Loucy (cell line): ENCODE measurements around the gene ETFA.
"Not testable (repeated sequence)": the region's sequence is repeated elsewhere in the genome, so short reads cannot be mapped to it uniquely, and the experiment has no call there.

Source experiments
- H2AFZ ChIP-seq: fragments of 200-600 bp; sonication (generic); 2 replicates; pipeline ENCODE4 v1.6.0; 2016; ENCODE audit warnings: antibody characterized with exemption, mild to moderate bottlenecking, low read length, moderate library complexity
- H3F3A ChIP-seq: fragments of 200-600 bp; 2 replicates; pipeline ENCODE4 v1.6.0; 2016; ENCODE audit warnings: antibody characterized with exemption, low read depth, mild to moderate bottlenecking
- H3K27me3 ChIP-seq: fragments of 200-600 bp; sonication (generic); 2 replicates; pipeline ENCODE4 v1.6.1; 2014; ENCODE audit warnings: low read length, mild to moderate bottlenecking; ENCODE audit not compliant: insufficient read depth, poor library complexity, severe bottlenecking
- H3K36me3 ChIP-seq: fragments of 200-600 bp; sonication (generic); 2 replicates; pipeline ENCODE4 v1.6.1; 2016; ENCODE audit warnings: low read length; ENCODE audit not compliant: insufficient read depth
- H3K4me1 ChIP-seq: fragments of 200-600 bp; sonication (generic); 2 replicates; pipeline ENCODE4 v1.5.1; 2014; ENCODE audit warnings: low read length, mild to moderate bottlenecking; ENCODE audit not compliant: insufficient read depth, poor library complexity, severe bottlenecking
- H3K4me2 ChIP-seq: fragments of 200-600 bp; sonication (generic); 2 replicates; pipeline ENCODE4 v1.6.0; 2014; ENCODE audit warnings: antibody characterized with exemption, low read length, low read depth, mild to moderate bottlenecking; ENCODE audit not compliant: poor library complexity, severe bottlenecking
- H3K4me3 ChIP-seq: fragments of 200-600 bp; sonication (generic); 2 replicates; pipeline ENCODE4 v1.5.1; 2014; ENCODE audit warnings: low read length, mild to moderate bottlenecking, mixed read lengths; ENCODE audit not compliant: poor library complexity, severe bottlenecking
- H3K79me2 ChIP-seq: fragments of 200-600 bp; sonication (generic); 2 replicates; pipeline ENCODE4 v1.6.1; 2014; ENCODE audit warnings: low read length; ENCODE audit not compliant: insufficient read depth
- H3K9ac ChIP-seq: fragments of 200-600 bp; sonication (generic); 2 replicates; pipeline ENCODE4 v1.6.0; 2014; ENCODE audit warnings: mild to moderate bottlenecking, low read depth, low read length, moderate library complexity; ENCODE audit not compliant: poor library complexity, severe bottlenecking
- H3K9me2 ChIP-seq: fragments of 200-600 bp; sonication (generic); replicated peaks from 2 replicates; pipeline ENCODE4 v1.6.1; 2016; ENCODE audit warnings: low read depth, low read length, mixed read lengths
- H3K9me3 ChIP-seq: fragments of 200-600 bp; sonication (generic); 2 replicates; pipeline ENCODE4 v1.6.1; 2014; ENCODE audit warnings: mild to moderate bottlenecking, antibody characterized with exemption, low read length, low read depth; ENCODE audit not compliant: insufficient read depth
- H4K20me1 ChIP-seq: fragments of 200-600 bp; sonication (generic); 2 replicates; pipeline ENCODE4 v1.6.0; 2014; ENCODE audit warnings: antibody characterized with exemption, low read length, mild to moderate bottlenecking; ENCODE audit not compliant: insufficient read depth, poor library complexity, severe bottlenecking
- CTCF ChIP-seq: fragments of 200-600 bp; sonication (generic); conservative IDR thresholded peaks from 2 replicates; pipeline ENCODE4 v1.5.1; 2014; ENCODE audit warnings: mild to moderate bottlenecking, antibody characterized with exemption, low read length
- EZH2phosphoT487 ChIP-seq: fragments of 200-600 bp; IDR thresholded peaks from 2 replicates; pipeline ENCODE4 v1.6.1; 2018; ENCODE audit warnings: antibody characterized with exemption, mild to moderate bottlenecking, moderate library complexity, borderline replicate concordance

ETFA gene

DNA sequence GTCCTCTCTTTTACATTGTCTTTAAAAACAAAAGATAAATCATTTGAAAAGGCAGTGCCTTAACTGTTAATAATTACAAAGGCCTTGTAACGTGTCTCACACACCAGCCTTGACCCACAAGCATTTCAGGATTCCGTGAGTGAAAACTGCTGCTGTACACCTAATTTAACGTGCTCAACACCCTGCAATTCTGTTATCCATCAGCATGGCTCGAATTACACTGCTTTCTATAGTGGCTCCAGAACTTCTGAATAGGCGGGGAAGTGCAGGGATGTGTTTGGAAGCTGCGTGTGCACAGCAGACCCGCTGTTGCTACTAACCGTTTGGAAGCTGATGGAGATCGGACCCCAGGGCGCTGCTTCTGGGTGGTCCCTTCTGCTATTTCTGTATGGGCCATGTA is 9.9 kb upstream of the ETFA start:
- Histone ChIP-seq H3K27me3 (no peaks in the 10 kb centered on the region), H2AFZ (no peak overlapping the region), H3K36me3 (no peaks in the 10 kb centered on the region), H3F3A (no peaks in the 10 kb centered on the region), H3K4me2 (no peak overlapping the region), H3K9ac (no peak overlapping the region), H3K9me3 (no peaks in the 10 kb centered on the region), H3K4me3 (no peak overlapping the region), H4K20me1 (no peaks in the 10 kb centered on the region), H3K9me2 (no peaks in the 10 kb centered on the region), H3K79me2 (no peaks in the 10 kb centered on the region), H3K4me1 (no peaks in the 10 kb centered on the region)
- TF ChIP-seq CTCF (no peak), EZH2phosphoT487 (no peak)

DNA sequence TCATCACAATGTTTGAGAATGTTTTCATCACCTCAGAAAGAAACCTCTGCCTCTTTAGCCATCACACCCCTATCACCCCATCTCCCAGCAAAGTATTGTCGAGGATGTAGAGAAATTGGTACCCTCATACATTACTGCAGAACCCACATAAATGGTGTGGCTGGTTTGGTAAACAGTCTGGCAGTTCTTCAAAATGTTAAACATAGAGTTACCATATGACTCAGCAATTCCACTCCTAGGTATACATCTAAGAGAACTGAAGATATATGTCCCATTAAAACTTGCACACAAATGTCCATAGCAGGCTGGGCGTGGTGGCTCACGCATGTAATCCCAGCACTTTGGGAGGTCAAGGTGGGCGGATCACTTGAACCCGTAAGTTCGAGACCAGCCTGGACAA is 8.7 kb upstream of the ETFA start:
- Histone ChIP-seq H3K27me3 (no peaks in the 10 kb centered on the region), H2AFZ (no peak overlapping the region), H3K9me3 (no peaks in the 10 kb centered on the region), H3K4me3 (no peak overlapping the region), H3K4me2 (no peak overlapping the region), H3K9ac (no peak overlapping the region), H3K79me2 (no peaks in the 10 kb centered on the region), H3K4me1 (no peaks in the 10 kb centered on the region), H3K36me3 (no peaks in the 10 kb centered on the region), H3K9me2 (no peaks in the 10 kb centered on the region), H3F3A (no peaks in the 10 kb centered on the region), H4K20me1 (no peaks in the 10 kb centered on the region)
- TF ChIP-seq CTCF (no peak), EZH2phosphoT487 (no peak)

DNA sequence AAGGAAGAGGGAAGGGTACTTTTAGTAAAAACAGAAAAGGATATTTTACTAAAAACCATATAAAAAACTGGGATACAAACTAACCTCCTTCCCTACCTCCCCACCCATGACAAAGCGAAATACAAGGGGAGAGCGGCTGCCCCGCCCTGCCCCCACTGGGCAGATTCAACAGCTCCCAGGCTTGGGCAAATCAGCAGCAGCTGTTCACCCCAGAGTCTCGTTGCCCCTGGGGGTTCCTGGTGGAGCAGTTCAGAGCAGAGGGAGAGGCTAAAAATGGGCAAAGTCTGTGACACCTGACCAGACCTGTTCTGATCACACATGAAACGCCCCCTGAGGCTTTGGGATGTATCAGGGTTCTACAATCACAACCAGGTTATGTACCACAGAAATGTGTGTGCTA is 2.5 kb upstream of the ETFA start:
- H3K4me3 ChIP-seq, result no peak overlapping the region
- no peaks in the 10 kb centered on the region for H3K36me3 ChIP-seq
- H3K9me2 ChIP-seq, result no peaks in the 10 kb centered on the region
- H3K79me2 ChIP-seq, result peaks cover 25% of the 10 kb centered on the region
- no peaks in the 10 kb centered on the region for H3F3A ChIP-seq
- TF ChIP-seq EZH2phosphoT487 (no peak), CTCF (no peak)
- H3K4me1 ChIP-seq, result peaks cover 26% of the 10 kb centered on the region
- no peaks in the 10 kb centered on the region for H3K9me3 ChIP-seq
- H3K9ac ChIP-seq, result no peak overlapping the region
- H3K27me3 ChIP-seq, result no peaks in the 10 kb centered on the region
- no peak overlapping the region for H2AFZ ChIP-seq
- no peak overlapping the region for H3K4me2 ChIP-seq
- peaks cover 17% of the 10 kb centered on the region for H4K20me1 ChIP-seq

DNA sequence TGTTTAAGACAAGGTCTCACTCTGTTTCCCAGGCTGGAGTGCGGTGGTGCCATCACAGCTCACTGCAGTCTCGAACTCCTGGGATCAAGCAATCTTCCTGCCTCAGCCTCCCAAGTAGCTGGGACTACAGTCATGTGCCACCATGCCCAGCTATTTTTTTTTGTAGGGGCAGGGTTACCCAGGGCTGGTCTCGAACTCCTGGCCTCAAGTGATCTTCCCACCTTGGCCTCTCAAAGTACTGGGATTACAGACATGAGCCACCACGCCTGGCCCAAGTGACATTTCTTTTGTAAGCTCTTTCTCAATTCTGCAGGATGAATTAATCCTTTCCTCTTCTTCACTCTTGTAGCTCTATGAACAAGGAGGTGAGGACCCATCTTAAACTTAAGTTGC is 1.9 kb upstream of the ETFA start:
- H3K9me2 ChIP-seq, H3K4me2 ChIP-seq, H3F3A ChIP-seq, H3K4me3 ChIP-seq, H3K27me3 ChIP-seq, H3K36me3 ChIP-seq, H3K9me3 ChIP-seq, H3K9ac ChIP-seq: not testable (repeated sequence)
- Histone ChIP-seq H2AFZ (0 out of 2 replicates have a peak overlapping the region, but pooled peaks have one; percentile 39), H3K4me1 (peaks cover 31% of the 10 kb centered on the region), H4K20me1 (peaks cover 22% of the 10 kb centered on the region), H3K79me2 (peaks cover 31% of the 10 kb centered on the region)
